Ovary (tissue), 9 donors: Measurements from ENCODE around the gene TMEM185B. TPM values are rescaled to one million over a fixed set of nuclear protein-coding genes. Genes with fewer than 3 reads are reported as not detected.

Experiments used
- DNase-seq, 5 donors: peaks; one replicate each; pipeline ENCODE4 v3.0.0-alpha.2; 2019 to 2020
- H3K27ac ChIP-seq, 2 donors: fragments of 200-600 bp; one replicate each; pipeline versions ENCODE4 v1.5.1 to v1.8.0; 2019 to 2022
- H3K27me3 ChIP-seq: fragments of 200-600 bp; one replicate; pipeline ENCODE4 v1.8.0; 2022
- H3K36me3 ChIP-seq: fragments of 200-600 bp; sonication (generic); one replicate; pipeline ENCODE4 v1.5.1; 2019
- H3K4me1 ChIP-seq: one replicate; pipeline ENCODE4 v1.8.1; 2013; ENCODE audit warnings: mild to moderate bottlenecking, moderate library complexity; ENCODE audit not compliant: insufficient read depth
- H3K4me3 ChIP-seq: fragments of 200-600 bp; sonication (generic); one replicate; pipeline ENCODE4 v1.5.1; 2017
- H3K9me3 ChIP-seq, 2 donors: fragments of 200-600 bp in 1 of 2; sonication (generic) in 1 of 2; one replicate each; pipeline versions ENCODE4 v1.5.1 to v1.8.1; 2013 to 2019; ENCODE audit warnings: mild to moderate bottlenecking in 1 of 2, moderate library complexity in 1 of 2
- EP300 ChIP-seq: sonication (generic); formaldehyde crosslinking; IDR thresholded peaks from one replicate; pipeline ENCODE4 v1.6.1; 2017; ENCODE audit warnings: antibody characterized with exemption
- POLR2A ChIP-seq: fragments of 450-650 bp; IDR thresholded peaks from one replicate; pipeline ENCODE4 v1.6.1; 2017; ENCODE audit warnings: antibody characterized with exemption, mild to moderate bottlenecking, moderate library complexity
- WGBS, 3 donors: extraction: QIAGEN DNeasy Blood & Tissue Kit in 1 of 3; methylation state at CpG; one replicate each; pipeline versions ENCODE4 v1.1.5 to v1.1.7; 2013 to 2017; 5-methylcytosine and 5-hydroxymethylcytosine counted together
- intact Hi-C, 4 donors: fragments of 100-400 bp; cut with DNase I; formaldehyde crosslinking; loops; one replicate each; pipeline versions ENCODE4 v1.11.0 to v1.15.1; 2022 to 2023
- polyA plus RNA-seq, 2 donors: library from polyadenylated mRNA; stranded (reverse); fragments of 200-250 nt in 1 of 2; fragments of 350-450 nt in 1 of 2; fragmentation: Illumina TruSeq in 1 of 2; extraction: RNeasy Lipid Tissue Mini Kit (QIAGEN cat#74804) in 1 of 2; gene quantifications; one replicate each; pipeline ENCODE4 v1.2.3, GENCODE V29; 2013 to 2014
- total RNA-seq, 7 donors: library from RNA; depleted of rRNA in 2 of 7; stranded (reverse); fragments of >200 nt in 2 of 7; fragmentation: NEBNext Ultra II Directional in 3 of 7; extraction: Animal tissue kit (Norgen Biotek cat#: 25700) in 3 of 7; gene quantifications; one replicate each; pipeline versions ENCODE4 v1.1.0 to v1.2.4, GENCODE V29; 2016 to 2023
- TF ChIP-seq, protein P1 (sequence below), 3 donors: fragments of 450-650 bp in 2 of 3; fragments of 200-600 bp in 1 of 3; IDR thresholded peaks; one replicate each; pipeline versions ENCODE4 v1.5.1 to v1.8.0; 2016 to 2022; ENCODE audit warnings: antibody characterized with exemption in 3 of 3, mild to moderate bottlenecking in 1 of 3
- donor health status: DM: no; HTN: no; CAD: no; lungs with moderate emphysema.
- donor health status: DM: no; HTN: no; CAD: no.
- donor health status: Bipolar disorder and iron deficiency.
- donor health status: DM: yes; HTN: yes; CAD: no.
- donor health status: DM: no; HTN: no; CAD: no.
- donor health status: DM: yes; HTN: yes; CAD: no.

TMEM185B gene
- total and polyA plus RNA-seq, 9 donors: 6.4 to 26.0 (median 14.5) TPM

- TF ChIP-seq EP300 (no peak), POLR2A (peak; percentile 38)
- TF ChIP-seq, protein P1, sequence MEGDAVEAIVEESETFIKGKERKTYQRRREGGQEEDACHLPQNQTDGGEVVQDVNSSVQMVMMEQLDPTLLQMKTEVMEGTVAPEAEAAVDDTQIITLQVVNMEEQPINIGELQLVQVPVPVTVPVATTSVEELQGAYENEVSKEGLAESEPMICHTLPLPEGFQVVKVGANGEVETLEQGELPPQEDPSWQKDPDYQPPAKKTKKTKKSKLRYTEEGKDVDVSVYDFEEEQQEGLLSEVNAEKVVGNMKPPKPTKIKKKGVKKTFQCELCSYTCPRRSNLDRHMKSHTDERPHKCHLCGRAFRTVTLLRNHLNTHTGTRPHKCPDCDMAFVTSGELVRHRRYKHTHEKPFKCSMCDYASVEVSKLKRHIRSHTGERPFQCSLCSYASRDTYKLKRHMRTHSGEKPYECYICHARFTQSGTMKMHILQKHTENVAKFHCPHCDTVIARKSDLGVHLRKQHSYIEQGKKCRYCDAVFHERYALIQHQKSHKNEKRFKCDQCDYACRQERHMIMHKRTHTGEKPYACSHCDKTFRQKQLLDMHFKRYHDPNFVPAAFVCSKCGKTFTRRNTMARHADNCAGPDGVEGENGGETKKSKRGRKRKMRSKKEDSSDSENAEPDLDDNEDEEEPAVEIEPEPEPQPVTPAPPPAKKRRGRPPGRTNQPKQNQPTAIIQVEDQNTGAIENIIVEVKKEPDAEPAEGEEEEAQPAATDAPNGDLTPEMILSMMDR (IDR thresholded peaks at IDR 0.05): peak; percentile 20 to 50 (median 40)
- H3K27me3 ChIP-seq: no peaks in the 10 kb centered on the region
- peak overlapping the region; percentile 82 to 97 for H3K27ac ChIP-seq
- H3K4me1 ChIP-seq: peaks cover 2% of the 10 kb centered on the region
- 0 to 1% (median 1%) methylated on average over 49 to 60 of the region's 60 CpGs for WGBS, 3 donors
- peak; percentile 76 to 87 (median 83) for DNase-seq
- H3K9me3 ChIP-seq: no peaks in the 10 kb centered on the region
- no peaks in the 10 kb centered on the region for H3K36me3 ChIP-seq
- intact Hi-C loops: loop anchor here in 2 of 4 donors (5.0 to 10.0 kb wide), 2 partner anchors 62 to 64 kb away; no protein-coding TSS in a partner anchor
- H3K4me3 ChIP-seq: peak overlapping the region; percentile 76
Measured at GRCh38 chr2:120253021-120253882, 30.1 kb upstream of the TMEM185B start.

DNA sequence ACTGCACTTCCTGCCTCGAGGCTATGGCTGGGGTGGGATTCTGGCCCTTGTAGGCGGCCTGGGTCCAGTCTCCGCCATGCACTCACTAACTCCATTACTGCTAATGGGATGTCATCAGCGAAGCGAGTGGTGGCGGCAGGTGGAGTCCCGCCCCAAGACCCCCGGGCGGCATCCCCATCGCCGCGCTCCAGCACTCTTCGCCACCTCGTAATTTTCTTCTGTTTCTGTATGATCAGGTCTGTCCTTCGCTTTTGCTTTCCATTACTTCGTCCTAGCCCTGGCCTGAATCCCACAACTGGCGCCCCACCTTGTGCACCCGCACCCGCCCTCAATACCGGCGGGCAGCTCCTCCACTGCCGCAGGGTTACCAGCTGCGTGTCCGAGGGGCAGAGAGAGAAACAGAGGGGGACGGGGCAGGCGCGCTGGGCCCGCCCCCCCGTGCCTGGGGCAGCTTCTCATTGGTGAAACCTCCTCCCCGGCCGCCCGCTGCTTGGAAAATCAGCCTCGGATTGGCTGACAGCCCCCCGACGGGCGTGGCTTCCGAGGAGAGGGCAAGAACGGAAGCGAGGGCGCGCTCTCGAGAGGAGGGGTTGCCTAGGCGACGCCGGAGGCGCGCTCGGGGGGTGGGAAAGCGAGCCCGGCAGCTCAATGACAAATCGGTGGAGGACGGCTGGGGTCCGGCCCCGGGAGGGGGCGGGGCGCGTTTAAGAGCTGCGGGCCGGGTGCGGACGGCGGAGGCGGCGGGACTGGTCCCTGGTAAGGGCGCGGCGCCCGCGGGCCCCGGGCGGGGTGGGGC, 29.2 kb upstream of the TMEM185B start, which contains the start of gene RALB:
TSS of gene RALB (plus strand) at position 628 of the 796 bp plus-strand sequence. CDS start 25,813 bp downstream, outside the sequence.
- H3K27me3 ChIP-seq: no peaks in the 10 kb centered on the region
- no peaks in the 10 kb centered on the region for H3K36me3 ChIP-seq
- intact Hi-C loops: loop anchor here in 2 of 4 donors (1.0 to 10.0 kb wide), 3 partner anchors 28 to 65 kb away; no protein-coding TSS in a partner anchor
- H3K4me3 ChIP-seq: peak within 1 kb of the TSS; percentile 76
- TF ChIP-seq POLR2A (peak; percentile 21), EP300 (no peak)
- TF ChIP-seq, protein P1 (IDR thresholded peaks at IDR 0.05): no peak
- H3K4me1 ChIP-seq: peaks cover 2% of the 10 kb centered on the region
- peak; percentile 99 to 100 (median 99) for DNase-seq
- H3K27ac ChIP-seq: peak within 1 kb of the TSS; percentile 82 to 97
- H3K9me3 ChIP-seq: no peaks in the 10 kb centered on the region
- 0 to 1% (median 1%) methylated on average over 46 to 71 of the region's 71 CpGs for WGBS, 3 donors

GRCh38 chr2:120251880-120252224, 28.7 kb upstream of the TMEM185B start:
- Histone ChIP-seq H3K9me3 (no peaks in the 10 kb centered on the region), H3K36me3 (no peaks in the 10 kb centered on the region), H3K4me1 (peaks cover 2% of the 10 kb centered on the region), H3K27ac (peak overlapping the region in 1 of 2 donors; percentile 97), H3K27me3 (no peaks in the 10 kb centered on the region), H3K4me3 (peak overlapping the region; percentile 76)
- 12 to 19% (median 13%) methylated on average over 6 of the region's 6 CpGs for WGBS, 3 donors
- intact Hi-C loops: loop anchor here in 2 of 4 donors (1.0 to 10.0 kb wide), 3 partner anchors 28 to 65 kb away; no protein-coding TSS in a partner anchor
- TF ChIP-seq, protein P1 (IDR thresholded peaks at IDR 0.05): no peak
- TF ChIP-seq EP300 (no peak), POLR2A (no peak)
- DNase-seq: no peak

- Histone ChIP-seq H3K36me3 (no peaks in the 10 kb centered on the region), H3K27ac (no peak overlapping the region), H3K9me3 (no peaks in the 10 kb centered on the region), H3K4me3 (no peak overlapping the region), H3K4me1 (peaks cover 2% of the 10 kb centered on the region), H3K27me3 (no peaks in the 10 kb centered on the region)
- intact Hi-C loops: loop anchor here in 2 of 4 donors (5.0 to 10.0 kb wide), 2 partner anchors 64 to 66 kb away; no protein-coding TSS in a partner anchor
- DNase-seq: no peak
- TF ChIP-seq EP300 (no peak), POLR2A (no peak)
- TF ChIP-seq, protein P1 (IDR thresholded peaks at IDR 0.05): no peak
- 78 to 84% (median 82%) methylated on average over 3 of the region's 3 CpGs for WGBS, 3 donors
Measured at GRCh38 chr2:120251078-120251477, 27.9 kb upstream of the TMEM185B start.
